Left lung (tissue), 10 donors: Measurements from ENCODE around the gene LMAN1L. TPM values are rescaled to one million over a fixed set of nuclear protein-coding genes. Genes with fewer than 3 reads are reported as not detected.

Source experiments
- ATAC-seq: fragments of 200-7000 bp; cut with Tn5 transposase; one replicate; pipeline ENCODE4 v1.9.1; 2020; ENCODE audit warnings: moderate library complexity
- DNase-seq, 4 donors: peaks; one replicate each; pipeline ENCODE4 v3.0.0-alpha.2; 2013 to 2020
- H3K27ac ChIP-seq, 2 donors: fragments of 200-600 bp; sonication (generic) in 1 of 2; one replicate each; pipeline versions ENCODE4 v1.5.0 to v1.8.0; 2020 to 2021
- H3K27me3 ChIP-seq, 2 donors: fragments of 200-600 bp; sonication (generic) in 1 of 2; one replicate each; pipeline versions ENCODE4 v1.5.0 to v1.8.0; 2020 to 2021
- H3K36me3 ChIP-seq, 2 donors: fragments of 200-600 bp; sonication (generic) in 1 of 2; one replicate each; pipeline versions ENCODE4 v1.5.0 to v1.8.0; 2020 to 2021
- H3K4me1 ChIP-seq, 2 donors: fragments of 200-600 bp; one replicate each; pipeline ENCODE4 v1.8.0; 2021
- H3K4me3 ChIP-seq, 2 donors: fragments of 200-600 bp; sonication (generic) in 1 of 2; one replicate each; pipeline versions ENCODE4 v1.5.0 to v1.8.0; 2020 to 2021; ENCODE audit warnings: mild to moderate bottlenecking in 1 of 2
- H3K9me3 ChIP-seq, 2 donors: fragments of 200-600 bp; sonication (generic) in 1 of 2; one replicate each; pipeline versions ENCODE4 v1.5.0 to v1.8.0; 2020 to 2021
- CTCF ChIP-seq, 2 donors: fragments of 200-600 bp; sonication (generic) in 1 of 2; IDR thresholded peaks; one replicate each; pipeline versions ENCODE4 v1.5.0 to v1.8.0; 2021; ENCODE audit warnings: antibody characterized with exemption in 2 of 2
- intact Hi-C, 2 donors: fragments of 100-400 bp; cut with DNase I; formaldehyde crosslinking; loops; one replicate each; pipeline versions ENCODE4 v1.11.2 to v1.14.2; 2022
- polyA plus RNA-seq, 6 donors: library from polyadenylated mRNA; unstranded; fragments of 120-200 nt; gene quantifications; one replicate each; pipeline ENCODE4 v1.2.1, GENCODE V29; 2013; ENCODE audit not compliant: insufficient read length in 6 of 6
- total RNA-seq, 2 donors: library from RNA; stranded (reverse); fragmentation: NEBNext Ultra II Directional; extraction: Animal tissue kit (Norgen Biotek cat#: 25700); gene quantifications; one replicate each; pipeline ENCODE4 v1.2.1, GENCODE V29; 2021
- donor health status: DM: no; HTN: yes; CAD: no.
- donor health status: DM: no; HTN: no; CAD: no.

The LMAN1L gene
- total and polyA plus RNA-seq, 8 donors: 0.08 to 0.39 (median 0.32) TPM; not detected in 5

DNA sequence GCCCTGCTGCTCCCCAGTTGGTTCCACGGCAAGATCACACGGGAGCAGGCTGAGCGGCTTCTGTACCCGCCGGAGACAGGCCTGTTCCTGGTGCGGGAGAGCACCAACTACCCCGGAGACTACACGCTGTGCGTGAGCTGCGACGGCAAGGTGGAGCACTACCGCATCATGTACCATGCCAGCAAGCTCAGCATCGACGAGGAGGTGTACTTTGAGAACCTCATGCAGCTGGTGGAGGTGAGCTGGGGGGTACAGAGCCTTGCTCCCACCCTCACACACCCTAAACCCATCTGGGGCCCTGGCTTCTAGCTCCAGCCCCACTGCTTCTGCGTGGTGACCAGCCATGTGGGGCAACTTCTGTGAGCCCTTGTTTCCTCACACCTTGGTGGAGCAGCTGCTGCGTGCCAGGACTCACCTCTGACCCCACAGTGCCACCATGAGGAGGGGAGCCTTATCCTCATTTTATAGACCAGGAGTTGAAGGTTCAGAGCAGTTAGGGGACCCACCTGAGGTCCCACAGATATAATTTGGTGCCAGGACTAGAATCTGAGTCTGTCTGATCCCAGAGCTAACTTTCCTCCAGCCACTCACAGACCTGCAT, 13.3 kb upstream of the LMAN1L start:
- H3K9me3 ChIP-seq: no peaks in the 10 kb centered on the region
- no peak for TF ChIP-seq CTCF (IDR thresholded peaks at IDR 0.05)
- peaks cover 7 to 53% of the 10 kb centered on the region in 2 donors for H3K4me1 ChIP-seq
- DNase-seq (peak in 1 of 4 donors; percentile 62), ATAC-seq (no peak)
- no peaks in the 10 kb centered on the region for H3K27me3 ChIP-seq
- H3K27ac ChIP-seq: peak overlapping the region in 1 of 2 donors; percentile 66
- intact Hi-C loops: no loop called here
- peaks cover 0 to 77% of the 10 kb centered on the region in 2 donors for H3K36me3 ChIP-seq
- H3K4me3 ChIP-seq: no peak overlapping the region

- H3K9me3 ChIP-seq: no peaks in the 10 kb centered on the region
- peak in 3 of 4 donors; percentile 58 to 96 (median 88) for DNase-seq
- intact Hi-C loops: no loop called here
- H3K36me3 ChIP-seq: peaks cover 0 to 75% of the 10 kb centered on the region in 2 donors
- H3K4me3 ChIP-seq: no peak overlapping the region
- peak; percentile 96 for ATAC-seq
- peak; percentile 95 to 99 for TF ChIP-seq CTCF (IDR thresholded peaks at IDR 0.05)
- peaks cover 7 to 51% of the 10 kb centered on the region in 2 donors for H3K4me1 ChIP-seq
- no peaks in the 10 kb centered on the region for H3K27me3 ChIP-seq
- peak overlapping the region in 1 of 2 donors; percentile 66 for H3K27ac ChIP-seq
These were observed 12.6 kb upstream of the LMAN1L start for GRCh38 chr15:74799856-74800558.

DNA sequence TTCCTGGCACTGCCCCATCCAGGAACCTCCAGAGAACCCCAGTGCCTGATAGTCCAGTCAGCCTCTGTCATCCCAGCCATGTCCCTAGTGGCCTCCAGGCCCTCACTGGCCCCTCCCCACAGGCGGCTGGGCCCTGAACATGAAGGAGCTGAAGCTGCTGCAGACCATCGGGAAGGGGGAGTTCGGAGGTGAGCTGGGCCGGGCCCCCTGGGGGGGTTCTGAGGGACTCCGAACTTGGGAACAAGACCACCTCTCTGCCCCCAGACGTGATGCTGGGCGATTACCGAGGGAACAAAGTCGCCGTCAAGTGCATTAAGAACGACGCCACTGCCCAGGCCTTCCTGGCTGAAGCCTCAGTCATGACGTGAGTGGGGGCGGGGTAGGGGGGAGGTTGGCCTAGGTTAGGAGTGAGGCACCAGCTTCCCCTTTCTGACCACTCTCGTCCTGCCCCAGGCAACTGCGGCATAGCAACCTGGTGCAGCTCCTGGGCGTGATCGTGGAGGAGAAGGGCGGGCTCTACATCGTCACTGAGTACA, 12.0 kb upstream of the LMAN1L start:
- DNase-seq (peak in 1 of 4 donors; percentile 80), ATAC-seq (peak; percentile 4)
- Histone ChIP-seq H3K27me3 (no peaks in the 10 kb centered on the region), H3K9me3 (no peaks in the 10 kb centered on the region), H3K4me3 (no peak overlapping the region), H3K27ac (peak overlapping the region in 1 of 2 donors; percentile 66), H3K4me1 (peaks cover 7 to 44% of the 10 kb centered on the region in 2 donors), H3K36me3 (peaks cover 0 to 70% of the 10 kb centered on the region in 2 donors)
- no peak for TF ChIP-seq CTCF (IDR thresholded peaks at IDR 0.05)
- intact Hi-C loops: no loop called here

DNA sequence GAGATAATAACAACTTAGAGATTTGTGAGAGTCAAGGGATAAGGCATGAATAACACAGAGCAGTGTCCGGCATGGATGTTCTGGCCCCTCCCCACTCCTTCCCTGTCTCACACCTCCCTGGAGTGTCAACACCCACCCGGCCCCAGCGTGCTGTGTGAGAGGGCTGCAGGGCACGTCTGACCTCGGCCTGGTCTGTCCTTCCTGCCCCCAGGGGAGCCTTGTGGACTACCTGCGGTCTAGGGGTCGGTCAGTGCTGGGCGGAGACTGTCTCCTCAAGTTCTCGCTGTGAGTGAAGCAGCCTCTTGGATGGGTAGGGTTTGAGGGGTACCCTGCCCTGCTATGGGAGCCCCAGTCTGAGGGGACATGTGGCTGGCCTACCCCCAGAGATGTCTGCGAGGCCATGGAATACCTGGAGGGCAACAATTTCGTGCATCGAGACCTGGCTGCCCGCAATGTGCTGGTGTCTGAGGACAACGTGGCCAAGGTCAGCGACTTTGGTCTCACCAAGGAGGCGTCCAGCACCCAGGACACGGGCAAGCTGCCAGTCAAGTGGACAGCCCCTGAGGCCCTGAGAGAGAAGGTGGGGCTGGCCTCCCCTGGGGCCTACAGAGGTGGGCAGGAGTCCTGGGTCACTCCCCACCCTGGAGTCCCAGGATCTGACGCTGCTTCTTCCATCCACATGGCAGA, 11.2 kb upstream of the LMAN1L start:
- Histone ChIP-seq H3K9me3 (no peaks in the 10 kb centered on the region), H3K4me1 (peaks cover 7 to 39% of the 10 kb centered on the region in 2 donors), H3K27me3 (no peaks in the 10 kb centered on the region), H3K36me3 (peaks cover 0 to 70% of the 10 kb centered on the region in 2 donors), H3K4me3 (no peak overlapping the region), H3K27ac (no peak overlapping the region)
- no peak for ATAC-seq
- intact Hi-C loops: no loop called here
- DNase-seq: peak in 1 of 4 donors; percentile 74
- TF ChIP-seq CTCF (IDR thresholded peaks at IDR 0.05): no peak
